GM23248 (cell line): ENCODE data around the gene DDAH1.

ENCODE experiments used
- EZH2 ChIP-seq: fragments of 200-600 bp; sonication (generic); IDR thresholded peaks from 2 replicates; pipeline ENCODE4 v1.6.1; 2018; ENCODE audit warnings: antibody characterized with exemption, mild to moderate bottlenecking; ENCODE audit not compliant: insufficient read depth, poor library complexity, severe bottlenecking
- EZH2phosphoT487 ChIP-seq: fragments of 200-600 bp; sonication (generic); IDR thresholded peaks from 2 replicates; pipeline ENCODE4 v1.6.1; 2018; ENCODE audit warnings: antibody characterized with exemption, moderate library complexity, mild to moderate bottlenecking, low read depth; ENCODE audit not compliant: insufficient read depth

DNA sequence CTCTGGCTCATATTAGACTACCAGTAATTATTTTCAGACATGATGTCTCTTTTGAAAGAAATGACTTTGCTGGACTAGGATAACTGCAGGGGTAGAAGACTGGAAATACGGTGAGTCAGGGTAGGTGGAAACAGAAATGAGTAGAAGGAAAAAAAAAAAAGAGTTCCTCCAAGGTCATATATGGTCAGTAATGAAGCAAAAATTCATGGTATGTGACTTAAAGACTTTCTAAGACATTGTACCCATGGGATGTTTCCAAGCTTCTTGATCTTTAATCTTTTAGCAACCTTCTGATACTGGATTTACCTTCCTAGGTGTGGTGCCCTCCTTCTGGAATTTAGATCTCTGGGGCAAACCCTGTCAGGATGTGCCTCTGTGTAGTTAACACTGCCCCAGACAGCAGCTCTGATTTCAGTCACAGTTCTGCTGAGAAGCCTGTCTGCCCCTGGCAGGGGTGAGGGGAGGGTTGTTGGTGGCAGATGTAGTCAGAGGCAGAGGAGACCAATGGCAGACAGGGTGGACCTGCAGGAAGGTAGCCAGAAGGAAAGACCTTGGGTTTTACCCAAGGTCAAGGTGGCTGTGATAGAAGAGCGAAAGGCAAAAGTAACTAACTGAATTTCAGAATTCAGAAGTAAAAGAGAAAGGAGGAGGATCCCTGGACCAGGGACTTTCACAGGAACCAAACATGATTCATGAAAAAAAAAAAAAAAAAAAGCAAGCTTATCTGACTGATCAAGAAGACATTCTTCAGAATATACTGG is 144.4 kb downstream of the DDAH1 start:
- TF ChIP-seq EZH2phosphoT487 (no peak), EZH2 (no peak)
